GM18951 (cell line): ENCODE results near the gene GFOD1.

ENCODE experiments used
- POLR2A ChIP-seq: IDR thresholded peaks from 4 replicates; pipeline ENCODE4 v1.6.1; 2011; ENCODE audit warnings: mild to moderate bottlenecking; ENCODE audit not compliant: insufficient read length, insufficient read depth; ENCODE audit errors: extremely low read depth
- in situ Hi-C: fragments of 300-500 bp; cut with MboI; formaldehyde crosslinking; loops from one replicate; pipeline ENCODE4 v1.12.0; 2022; ENCODE audit warnings: low sequenced_read_pairs, mixed read lengths, inconsistent platforms; ENCODE audit not compliant: unreplicated experiment

Gene GFOD1

GRCh38 chr6:13407709-13408695 lies 79.4 kb downstream of the GFOD1 start:
- TF ChIP-seq POLR2A, result no peak
- in situ Hi-C loops, result no loop called here

GRCh38 chr6:13407368-13407708 lies 80.1 kb downstream of the GFOD1 start:
- in situ Hi-C loops, result no loop called here
- TF ChIP-seq POLR2A, result no peak

DNA sequence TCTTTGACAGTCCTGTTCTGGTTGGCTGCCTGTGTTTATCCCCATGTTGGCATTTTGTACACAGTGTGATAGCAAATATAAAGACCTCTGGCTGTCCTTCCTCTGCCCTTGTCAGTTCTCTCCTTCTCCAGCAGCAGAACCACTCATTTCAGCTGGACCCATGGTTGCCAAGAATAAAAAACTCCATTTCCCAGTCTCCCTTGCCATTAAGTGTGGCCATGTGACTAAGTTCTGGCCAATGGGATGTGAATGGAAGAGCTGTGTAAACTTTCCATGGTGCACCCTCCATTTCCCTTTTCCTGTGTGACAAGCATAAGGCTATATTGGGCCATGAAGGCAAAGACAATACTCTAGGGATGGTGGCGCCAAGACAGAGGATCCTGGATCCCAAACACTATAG lies 80.6 kb downstream of the GFOD1 start:
- in situ Hi-C loops, result no loop called here
- no peak for TF ChIP-seq POLR2A

DNA sequence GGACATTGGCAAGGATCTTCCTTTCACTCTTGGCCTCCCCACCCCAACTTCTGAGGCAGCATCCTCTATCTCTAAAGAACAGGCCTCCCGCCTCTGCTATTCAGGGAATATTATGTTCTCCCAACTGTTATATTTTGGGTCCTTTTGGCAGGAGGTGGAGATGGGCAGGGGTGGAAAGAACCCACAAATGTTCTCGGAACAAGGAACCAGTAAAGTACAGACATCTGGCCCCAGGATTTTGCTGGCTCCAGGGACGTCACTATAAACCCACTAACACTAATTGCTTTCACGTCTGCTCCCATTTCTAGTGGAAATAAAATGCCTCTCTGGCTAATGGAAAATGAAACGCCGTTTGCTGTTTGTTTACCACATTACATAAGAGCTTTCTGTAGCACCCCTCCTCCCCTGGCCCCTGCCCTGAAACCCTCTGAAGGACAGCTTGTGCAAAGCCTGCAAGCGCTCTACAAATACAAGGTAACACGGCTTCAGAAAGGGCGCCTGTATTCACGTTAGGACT lies 81.4 kb downstream of the GFOD1 start:
- in situ Hi-C loops, result no loop called here
- TF ChIP-seq POLR2A, result no peak

DNA sequence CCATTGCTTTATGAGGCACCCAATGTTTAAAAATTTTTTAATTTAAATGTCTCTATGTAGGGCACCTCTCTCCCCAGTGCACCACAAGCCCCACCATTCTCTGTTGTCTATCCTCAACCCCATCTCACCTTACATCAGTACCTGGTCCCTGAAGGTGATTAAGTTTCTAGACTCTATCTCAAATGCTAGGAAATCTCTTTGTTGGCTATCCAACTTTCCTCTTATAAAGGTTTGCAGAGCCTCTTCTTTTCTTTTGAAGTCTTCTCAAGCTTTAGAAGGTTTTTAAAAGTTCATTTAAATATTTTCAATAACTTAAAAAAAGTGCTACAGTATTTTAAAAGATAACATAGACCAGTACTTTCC lies 82.5 kb downstream of the GFOD1 start:
- in situ Hi-C loops, result no loop called here
- no peak for TF ChIP-seq POLR2A

DNA sequence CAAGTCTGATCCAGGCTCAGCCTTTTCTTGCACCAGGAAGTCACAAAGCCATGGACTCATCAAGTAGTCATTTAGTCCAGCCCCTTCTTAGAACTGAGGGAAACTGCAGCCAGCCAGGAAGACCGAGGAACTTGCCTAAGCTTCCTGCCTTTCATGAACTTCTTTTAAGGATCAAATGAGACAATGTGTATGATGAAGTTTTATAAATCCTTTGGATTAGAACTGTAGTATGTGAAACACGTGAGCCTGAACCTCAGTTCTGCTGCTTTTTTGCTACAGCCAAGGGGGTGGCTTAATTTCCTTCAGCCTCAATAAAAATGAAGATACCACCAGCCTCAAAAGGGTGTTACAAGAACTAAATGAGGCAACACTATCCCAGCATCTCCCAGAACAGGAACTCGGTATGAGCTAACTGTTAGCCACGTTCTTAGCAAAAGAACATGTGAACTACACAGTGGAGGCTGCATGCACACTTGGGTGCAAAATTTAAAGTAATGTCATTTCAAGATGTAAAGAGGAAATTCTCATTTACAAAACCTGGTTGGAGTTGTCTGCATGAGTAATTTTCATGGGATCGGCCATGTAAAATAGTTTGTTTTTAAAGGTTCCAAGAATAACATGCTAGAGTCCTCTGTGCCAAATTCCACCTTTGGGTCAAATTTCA lies 83.0 kb downstream of the GFOD1 start:
- TF ChIP-seq POLR2A, result no peak
- in situ Hi-C loops, result no loop called here

GRCh38 chr6:13402711-13403110 lies 84.7 kb downstream of the GFOD1 start:
- no peak for TF ChIP-seq POLR2A
- in situ Hi-C loops, result no loop called here

DNA sequence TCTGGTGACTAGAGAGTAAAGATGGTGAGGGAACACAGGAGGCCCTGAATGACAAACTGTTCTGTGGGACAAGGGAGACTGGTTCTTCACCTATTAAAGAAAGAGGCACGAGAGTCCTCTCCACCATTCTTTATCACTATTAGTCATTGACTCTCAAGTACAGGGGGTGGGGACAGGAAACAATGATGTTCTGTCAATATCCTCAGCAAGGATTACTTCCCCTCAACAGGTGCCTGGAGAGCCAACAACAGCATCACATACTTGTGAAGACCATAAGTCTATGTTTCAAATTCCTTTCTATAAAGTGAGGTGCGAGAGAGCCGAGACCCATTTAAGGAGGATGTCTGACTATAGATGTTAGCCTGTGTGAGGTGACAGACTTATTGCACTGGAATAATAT lies 86.6 kb downstream of the GFOD1 start:
- no peak for TF ChIP-seq POLR2A
- in situ Hi-C loops, result no loop called here

- in situ Hi-C loops, result no loop called here
- no peak for TF ChIP-seq POLR2A
These were observed 88.9 kb downstream of the GFOD1 start for GRCh38 chr6:13398421-13398994.

DNA sequence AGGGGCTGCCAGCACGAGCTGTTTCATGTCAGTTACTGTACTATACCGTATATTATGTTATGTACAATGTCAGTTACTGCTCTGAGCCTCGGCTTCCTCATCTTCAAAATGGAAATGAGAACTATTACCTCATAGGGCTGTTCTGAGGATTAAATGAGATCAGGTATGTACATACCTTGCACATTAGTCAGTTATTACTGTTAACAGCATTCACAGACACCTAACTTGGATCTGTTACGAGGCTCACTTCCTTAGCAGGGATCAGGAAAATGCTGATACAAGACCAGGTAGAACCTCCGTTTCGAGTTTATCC lies 89.4 kb downstream of the GFOD1 start:
- in situ Hi-C loops, result no loop called here
- no peak for TF ChIP-seq POLR2A

DNA sequence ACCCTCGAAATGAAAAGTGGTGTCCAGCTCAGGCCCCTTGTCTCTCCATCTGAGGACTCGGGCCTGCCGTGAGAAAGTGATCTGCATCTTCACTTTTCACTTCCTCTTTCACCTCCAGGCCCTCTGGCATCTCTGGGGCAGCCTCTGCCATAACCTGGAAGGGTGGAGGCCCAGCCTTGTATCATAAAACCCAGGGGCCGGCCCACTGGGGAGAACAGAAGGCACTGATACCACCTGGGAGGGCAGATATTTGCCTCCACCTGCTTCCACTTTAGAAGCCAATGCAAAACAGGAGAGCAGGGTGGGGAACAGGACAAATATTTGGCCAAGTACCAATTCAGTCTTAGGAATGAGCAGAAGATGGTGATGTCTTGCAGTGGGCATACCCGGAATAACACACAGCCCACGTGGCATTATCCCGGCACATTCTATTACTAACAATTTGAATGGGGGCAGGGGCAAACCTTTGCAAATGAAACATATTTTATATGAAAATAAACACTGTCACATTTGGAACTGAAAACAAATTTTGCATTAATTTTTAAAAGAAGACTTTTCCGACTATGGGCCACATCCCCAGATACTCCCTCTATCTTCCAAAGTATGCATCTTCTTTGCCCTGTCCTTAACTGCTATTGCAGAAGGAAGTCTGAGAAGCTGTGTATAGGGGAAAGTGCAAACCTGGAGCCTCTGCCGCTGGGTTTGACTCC lies 89.9 kb downstream of the GFOD1 start:
- in situ Hi-C loops, result no loop called here
- TF ChIP-seq POLR2A, result no peak

DNA sequence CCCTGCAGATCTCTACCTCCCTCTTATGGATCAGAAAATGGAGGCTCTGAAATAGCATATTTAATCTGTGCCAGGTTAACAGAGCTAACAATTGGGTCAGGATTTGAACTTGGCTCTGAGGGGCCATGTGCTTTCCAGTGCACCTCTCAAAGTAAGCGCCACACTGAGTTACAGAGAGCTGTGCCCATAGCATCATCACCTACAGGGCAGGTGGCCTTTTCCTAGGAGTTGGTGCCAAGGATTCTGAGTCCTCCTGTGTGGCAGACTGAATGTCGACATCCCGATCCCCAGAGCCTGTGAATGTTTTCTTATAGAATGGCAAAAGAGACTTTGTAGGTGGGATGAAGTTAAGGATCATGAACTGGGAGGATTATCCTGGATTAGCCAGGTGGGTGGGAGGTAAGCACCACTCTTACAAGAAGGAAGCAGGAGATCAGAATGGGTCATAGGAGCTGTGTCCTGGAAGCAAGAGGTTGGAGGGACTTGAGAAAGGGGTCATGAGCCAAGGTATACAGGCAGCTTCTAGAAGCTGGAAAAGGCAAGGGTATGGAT lies 91.1 kb downstream of the GFOD1 start:
- in situ Hi-C loops, result no loop called here
- TF ChIP-seq POLR2A, result no peak

GRCh38 chr6:13395272-13396237 lies 91.8 kb downstream of the GFOD1 start:
- TF ChIP-seq POLR2A, result no peak
- in situ Hi-C loops, result no loop called here
